Kidney epithelial cell (primary cell): ENCODE data around the gene USHBP1. TPM values are rescaled to one million over a fixed set of nuclear protein-coding genes. Genes with fewer than 3 reads are reported as not detected.
A peak's percentile ranks its signal among the peaks of the same experiment; 100 is the strongest.

Source experiments
- DNase-seq: peaks from one replicate; pipeline ENCODE4 v3.0.0-alpha.2; 2010; ENCODE audit warnings: low read depth
- H3K27me3 ChIP-seq: 2 replicates; pipeline ENCODE4 v1.6.0; 2011; ENCODE audit warnings: low read length; ENCODE audit not compliant: control insufficient read depth, insufficient read depth
- H3K36me3 ChIP-seq: 2 replicates; pipeline ENCODE4 v1.5.1; 2011; ENCODE audit warnings: low read length; ENCODE audit not compliant: control insufficient read depth, insufficient read depth
- H3K4me3 ChIP-seq: 2 replicates; pipeline ENCODE4 v1.5.1; 2011; ENCODE audit warnings: low read depth, mild to moderate bottlenecking, control low read depth, low read length
- CTCF ChIP-seq: IDR thresholded peaks from 2 replicates; pipeline ENCODE4 v1.5.1; 2011; ENCODE audit warnings: mild to moderate bottlenecking, moderate library complexity, low read length, control low read depth, inconsistent platforms; ENCODE audit not compliant: insufficient read depth, poor library complexity, severe bottlenecking
- total RNA-seq: library from RNA; depleted of rRNA; stranded (reverse); fragments of >200 nt; gene quantifications from 2 replicates; pipeline ENCODE4 v1.2.3, GENCODE V29; 2015

USHBP1 gene
- total RNA-seq, 1 donor from 2014 or later, result 0.29 TPM

- no peak for TF ChIP-seq CTCF
- Histone ChIP-seq H3K36me3 (peaks cover 6% of the 10 kb centered on the region), H3K27me3 (no peaks in the 10 kb centered on the region), H3K4me3 (no peak overlapping the region)
- DNase-seq, result no peak
Observed at GRCh38 chr19:17237747-17238706, 26.5 kb downstream of the USHBP1 start.

- no peak for TF ChIP-seq CTCF
- Histone ChIP-seq H3K27me3 (no peaks in the 10 kb centered on the region), H3K36me3 (peaks cover 6% of the 10 kb centered on the region), H3K4me3 (no peak overlapping the region)
- no peak for DNase-seq
Observed at GRCh38 chr19:17236811-17237543, 27.6 kb downstream of the USHBP1 start.

GRCh38 chr19:17235971-17236777 is 28.4 kb downstream of the USHBP1 start:
- Histone ChIP-seq H3K4me3 (peak overlapping the region; percentile 36), H3K27me3 (no peaks in the 10 kb centered on the region), H3K36me3 (peaks cover 6% of the 10 kb centered on the region)
- TF ChIP-seq CTCF, result no peak
- no peak for DNase-seq

GRCh38 chr19:17235300-17235970 is 29.1 kb downstream of the USHBP1 start:
- TF ChIP-seq CTCF, result no peak
- H3K27me3 ChIP-seq, result no peaks in the 10 kb centered on the region
- peak overlapping the region; percentile 36 for H3K4me3 ChIP-seq
- peaks cover 6% of the 10 kb centered on the region for H3K36me3 ChIP-seq
- DNase-seq, result no peak

- Histone ChIP-seq H3K4me3 (peak overlapping the region; percentile 36), H3K36me3 (peaks cover 6% of the 10 kb centered on the region), H3K27me3 (no peaks in the 10 kb centered on the region)
- TF ChIP-seq CTCF, result no peak
- DNase-seq, result no peak
Observed at GRCh38 chr19:17234911-17235299, 29.6 kb downstream of the USHBP1 start.
